Measurements from ENCODE around the gene IL1RAP.

The IL1RAP gene

DNA sequence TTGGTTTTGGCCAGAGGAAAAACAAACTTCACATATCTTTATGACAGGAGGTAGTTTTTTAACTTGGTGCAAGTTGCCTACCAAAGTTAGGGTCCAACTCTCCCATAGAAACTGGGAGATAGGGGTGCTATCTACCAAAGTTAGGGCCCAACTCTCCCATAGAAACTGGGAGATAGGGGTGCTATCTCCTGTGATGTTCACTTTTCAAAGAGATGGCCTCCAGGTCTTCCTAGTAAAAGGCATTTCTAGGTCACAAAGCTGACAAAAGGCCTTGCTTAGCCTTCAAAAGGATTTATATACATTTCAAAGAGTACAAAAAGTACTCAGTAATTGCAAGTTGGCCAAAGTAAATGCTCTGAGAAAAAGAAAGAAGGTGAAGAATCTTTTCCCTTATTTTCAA, 27.1 kb downstream of the IL1RAP start:
- no peak for TF ChIP-seq POLR2A (IDR thresholded peaks at IDR 0.05; ENCODE audit: low read depth, low read length)
- DNase-seq (ENCODE audit: insufficient read length, low spot score) (no peak), FAIRE-seq (no peak)

DNA sequence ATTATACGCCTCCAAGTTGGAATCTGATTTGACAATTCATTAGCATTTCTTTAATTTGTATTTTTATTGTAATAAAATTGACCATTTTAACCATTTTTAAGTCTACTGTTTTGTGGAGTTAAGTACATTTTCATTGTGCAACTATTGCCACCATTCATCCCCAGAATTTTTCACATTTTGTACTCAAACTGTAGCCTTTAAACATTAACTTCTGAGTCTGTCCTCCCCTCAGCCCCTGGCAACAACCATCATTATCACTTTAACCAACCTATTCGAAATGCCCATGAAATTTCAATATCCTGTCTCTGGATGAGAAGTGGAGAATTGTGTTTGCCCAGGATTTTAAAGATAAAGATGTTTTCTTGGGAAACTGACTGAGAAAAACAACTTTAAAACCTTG, 27.7 kb downstream of the IL1RAP start:
- TF ChIP-seq POLR2A (IDR thresholded peaks at IDR 0.05; ENCODE audit: low read depth, low read length), result no peak
- FAIRE-seq (peak; percentile 20), DNase-seq (ENCODE audit: insufficient read length, low spot score) (no peak)

GRCh38 chr3:190542846-190543245, 29.0 kb downstream of the IL1RAP start:
- FAIRE-seq (no peak), DNase-seq (ENCODE audit: insufficient read length, low spot score) (no peak)
- no peak for TF ChIP-seq POLR2A (IDR thresholded peaks at IDR 0.05; ENCODE audit: low read depth, low read length)

- DNase-seq (ENCODE audit: insufficient read length, low spot score) (no peak), FAIRE-seq (peak; percentile 57)
- no peak for TF ChIP-seq POLR2A (IDR thresholded peaks at IDR 0.05; ENCODE audit: low read depth, low read length)
Measured at GRCh38 chr3:190543671-190544070, 29.8 kb downstream of the IL1RAP start.

DNA sequence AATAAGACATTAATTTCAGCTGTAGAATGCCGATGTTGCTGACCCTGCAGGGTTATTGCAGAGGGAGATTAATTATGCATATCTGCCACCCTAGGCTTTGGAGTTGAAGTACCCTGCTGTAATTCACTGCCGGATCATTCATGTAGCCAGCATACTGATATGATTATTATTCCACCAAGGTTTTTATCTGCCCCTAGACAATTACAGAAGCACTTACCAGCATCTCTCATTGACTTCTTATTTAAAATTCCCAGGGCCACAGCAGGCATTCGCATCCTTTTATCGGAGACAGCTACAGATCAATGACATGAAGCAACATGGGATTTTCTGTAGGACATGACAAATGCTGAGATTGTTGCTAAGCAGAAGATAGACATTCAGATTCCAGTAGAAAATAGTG, 31.3 kb downstream of the IL1RAP start:
- peak; percentile 23 for FAIRE-seq
- DNase-seq (ENCODE audit: insufficient read length, low spot score), result no peak

DNA sequence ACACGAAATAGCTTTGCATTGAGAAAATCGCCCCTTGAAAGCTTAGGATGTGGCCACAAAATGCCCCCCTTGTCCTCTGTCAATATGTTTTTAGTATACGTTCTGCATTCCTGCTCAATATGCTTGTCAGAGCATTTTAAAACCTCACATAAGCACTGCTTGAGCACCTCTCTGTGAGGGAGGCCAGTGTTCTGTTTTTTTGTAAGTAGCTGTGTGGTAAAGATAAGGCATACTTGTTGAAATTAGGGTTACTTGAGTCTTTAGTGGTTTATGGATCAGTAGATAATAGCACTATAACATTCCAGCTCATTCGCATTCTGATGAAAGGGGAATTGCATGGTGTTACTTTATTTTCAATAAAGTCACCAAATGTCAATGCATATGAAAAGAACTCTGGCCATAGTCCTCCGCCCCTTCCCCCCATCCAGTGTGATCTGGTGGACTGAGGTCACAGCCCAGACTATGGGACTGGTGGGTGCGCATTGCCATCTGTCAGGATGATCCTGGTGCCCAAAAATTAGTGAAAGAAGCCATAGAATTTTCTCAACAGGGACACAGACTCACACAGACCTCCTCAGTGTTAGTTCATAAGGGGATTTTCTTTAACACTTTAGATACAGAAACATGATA, 33.1 kb downstream of the IL1RAP start:
- no peak for TF ChIP-seq POLR2A (IDR thresholded peaks at IDR 0.05; ENCODE audit: low read depth, low read length)
- DNase-seq (ENCODE audit: insufficient read length, low spot score), result no peak
- FAIRE-seq, result no peak

More for the DNA sequence above, 31.3 kb downstream of the IL1RAP start:
- TF ChIP-seq POLR2A (IDR thresholded peaks at IDR 0.05; ENCODE audit: low read depth, low read length), result no peak

GRCh38 chr3:190548031-190548656, 34.3 kb downstream of the IL1RAP start:
- peak; percentile 15 for FAIRE-seq
- no peak for DNase-seq (ENCODE audit: insufficient read length, low spot score)
- no peak for TF ChIP-seq POLR2A (IDR thresholded peaks at IDR 0.05; ENCODE audit: low read depth, low read length)

DNA sequence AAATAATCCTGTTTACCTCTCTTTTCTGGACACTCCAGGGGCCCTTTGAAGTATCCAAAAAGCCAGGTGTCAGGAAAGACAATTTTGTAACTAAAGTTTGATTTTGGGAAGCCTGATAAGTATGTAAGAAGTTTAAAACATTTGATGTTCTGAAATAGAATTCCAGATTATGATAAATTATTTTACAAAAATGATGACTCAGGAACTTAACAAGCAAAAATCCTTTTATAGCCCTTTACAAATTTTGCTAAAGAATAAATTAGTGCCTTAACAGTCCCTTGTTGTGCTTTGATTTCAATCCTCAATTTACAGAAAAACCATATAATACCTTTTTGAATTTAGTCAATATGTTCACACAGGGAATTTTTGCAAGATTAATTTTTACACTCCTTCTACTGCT, 38.1 kb downstream of the IL1RAP start:
- TF ChIP-seq POLR2A (IDR thresholded peaks at IDR 0.05; ENCODE audit: low read depth, low read length), result no peak
- DNase-seq (ENCODE audit: insufficient read length, low spot score) (no peak), FAIRE-seq (no peak)

DNA sequence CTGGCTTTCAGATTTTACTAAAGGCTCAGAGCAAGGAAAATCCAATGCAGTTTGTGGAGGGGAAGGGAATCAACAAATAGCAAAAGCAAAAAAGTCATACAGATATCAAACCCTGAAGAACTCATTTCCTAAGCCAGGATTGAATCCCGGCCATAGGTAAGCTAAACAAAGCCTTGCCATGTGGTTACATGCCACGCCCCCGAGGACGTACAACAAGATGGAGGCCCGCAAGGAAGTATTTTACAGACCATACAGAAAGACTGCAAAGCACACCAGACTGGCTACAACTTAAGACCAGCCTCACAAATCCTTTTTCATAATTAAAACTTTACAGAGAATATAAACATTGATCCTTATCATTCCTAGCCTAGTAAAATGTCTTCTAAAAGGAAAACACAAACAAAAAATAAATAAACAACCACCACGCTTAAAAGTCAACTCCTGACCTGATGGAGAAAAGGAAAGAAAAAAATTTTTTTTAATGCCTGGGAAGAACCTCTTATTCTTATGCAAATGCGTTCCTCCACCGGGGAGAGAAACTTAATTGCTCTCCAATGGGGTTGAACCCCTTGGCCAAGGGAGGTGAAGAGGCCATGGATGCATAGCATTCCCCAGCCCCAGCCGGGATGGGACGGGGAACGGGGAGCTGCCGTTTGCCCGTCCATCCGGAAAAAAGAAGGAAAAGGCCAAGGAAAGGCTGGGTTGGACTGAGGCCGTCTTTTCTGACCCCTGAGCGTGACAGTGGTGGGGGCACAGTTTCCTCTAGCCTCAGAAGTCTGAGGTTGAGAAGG, 39.3 kb downstream of the IL1RAP start:
- no peak for DNase-seq (ENCODE audit: insufficient read length, low spot score)
- no peak for FAIRE-seq
- no peak for TF ChIP-seq POLR2A (IDR thresholded peaks at IDR 0.05; ENCODE audit: low read depth, low read length)

DNA sequence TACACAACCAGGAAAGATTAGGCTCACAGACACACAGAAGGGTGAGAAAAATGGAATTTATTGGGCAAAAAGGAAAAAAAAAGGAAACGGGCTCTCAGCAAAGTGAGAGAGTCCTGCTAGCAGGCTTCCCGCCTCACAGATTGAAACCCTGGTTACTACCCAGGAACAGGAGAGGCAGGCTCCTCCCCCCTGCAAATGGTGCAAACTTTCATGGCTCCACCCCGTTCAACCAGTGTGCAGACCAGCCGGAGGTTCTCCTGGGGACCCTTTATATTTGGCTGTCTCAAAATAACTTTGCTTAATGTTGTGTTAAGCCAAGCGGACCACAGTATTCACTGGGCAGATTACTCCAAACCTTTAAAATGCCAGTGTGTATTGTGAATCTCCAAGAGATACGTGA, 40.3 kb downstream of the IL1RAP start:
- FAIRE-seq (no peak), DNase-seq (ENCODE audit: insufficient read length, low spot score) (no peak)
- TF ChIP-seq POLR2A (IDR thresholded peaks at IDR 0.05; ENCODE audit: low read depth, low read length), result no peak

DNA sequence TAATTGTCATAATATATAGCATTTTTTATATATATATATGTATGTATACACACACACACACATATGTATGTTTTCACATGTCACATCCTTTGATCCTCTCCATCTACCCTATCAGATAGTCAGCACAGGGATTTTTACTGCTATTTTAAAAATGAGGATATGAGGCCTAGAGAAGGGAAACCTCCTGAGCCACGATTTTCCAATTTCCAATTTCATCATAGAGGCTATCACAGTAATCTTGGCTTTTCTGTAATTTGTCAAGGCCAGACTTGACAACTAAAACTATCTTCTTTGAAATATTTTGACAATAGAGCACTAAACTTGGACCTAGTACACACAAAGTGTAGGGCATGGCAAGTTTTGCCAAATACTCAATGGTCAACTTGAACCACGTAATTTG, 42.5 kb downstream of the IL1RAP start:
- peak; percentile 33 for FAIRE-seq
- no peak for DNase-seq (ENCODE audit: insufficient read length, low spot score)
- TF ChIP-seq POLR2A (IDR thresholded peaks at IDR 0.05; ENCODE audit: low read depth, low read length), result no peak

GRCh38 chr3:190557296-190557695, 43.4 kb downstream of the IL1RAP start:
- FAIRE-seq, result no peak
- DNase-seq (ENCODE audit: insufficient read length, low spot score), result no peak
- no peak for TF ChIP-seq POLR2A (IDR thresholded peaks at IDR 0.05; ENCODE audit: low read depth, low read length)

- no peak for FAIRE-seq
Measured at GRCh38 chr3:190558316-190558715, 44.4 kb downstream of the IL1RAP start.

DNA sequence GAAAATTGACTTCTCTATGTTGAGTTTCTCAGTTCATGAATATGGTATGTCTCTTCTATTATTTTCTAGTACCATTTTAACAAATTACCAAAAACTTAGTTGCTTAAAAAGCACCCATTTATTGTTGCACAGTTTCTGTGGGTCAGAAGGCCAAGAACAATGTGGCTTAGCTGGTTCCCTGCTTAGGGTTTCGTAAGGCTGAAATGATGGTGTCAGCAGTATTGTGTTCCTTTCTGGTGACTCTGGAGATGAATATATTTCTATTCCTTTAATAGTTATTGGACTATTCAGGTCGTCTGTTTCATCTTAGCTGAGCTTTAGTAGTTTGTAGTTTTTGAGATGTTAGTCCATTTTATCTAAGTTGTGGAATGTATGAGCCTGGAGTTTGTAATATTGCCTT, 44.9 kb downstream of the IL1RAP start:
- no peak for TF ChIP-seq POLR2A (IDR thresholded peaks at IDR 0.05; ENCODE audit: low read depth, low read length)
- FAIRE-seq (no peak), DNase-seq (ENCODE audit: insufficient read length, low spot score) (no peak)

More at GRCh38 chr3:190558316-190558715, 44.4 kb downstream of the IL1RAP start:
- no peak for DNase-seq (ENCODE audit: insufficient read length, low spot score)
- no peak for TF ChIP-seq POLR2A (IDR thresholded peaks at IDR 0.05; ENCODE audit: low read depth, low read length)

Measured in H54 (cell line).